Measurements from ENCODE around the gene CFAP107.

- TF ChIP-seq POLR2AphosphoS5 (IDR thresholded peaks at IDR 0.05; ENCODE audit: low read depth, low read length) (no peak), TAF1 (IDR thresholded peaks at IDR 0.05; ENCODE audit: borderline replicate concordance, insufficient read depth, low read length) (no peak), SIN3A (IDR thresholded peaks at IDR 0.05; ENCODE audit: borderline replicate concordance, insufficient read depth, low read length) (no peak)
Measured at GRCh38 chr1:12778907-12779306, 32.9 kb downstream of the CFAP107 start.
